ENCODE results near the gene GHR.

DNA sequence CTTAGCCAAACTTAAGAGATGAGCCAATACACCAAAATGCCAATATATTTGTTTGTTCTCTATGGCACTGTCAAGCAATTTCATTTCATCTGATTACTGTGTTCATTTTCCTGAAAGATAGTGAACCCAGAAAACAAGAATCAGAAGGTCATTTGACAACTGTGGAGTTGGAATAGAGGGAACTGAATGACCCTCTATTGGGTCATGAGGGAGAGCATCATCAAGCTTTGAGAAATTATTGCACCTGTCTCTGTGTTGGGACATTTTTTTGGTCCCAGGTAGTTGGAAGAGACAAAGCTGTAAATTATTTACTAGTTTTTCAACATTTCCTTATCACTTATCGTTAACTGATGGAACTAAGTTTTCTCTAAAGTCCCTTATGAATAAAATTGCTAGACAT is 129.4 kb downstream of the GHR start:
- TF ChIP-seq, protein P1, sequence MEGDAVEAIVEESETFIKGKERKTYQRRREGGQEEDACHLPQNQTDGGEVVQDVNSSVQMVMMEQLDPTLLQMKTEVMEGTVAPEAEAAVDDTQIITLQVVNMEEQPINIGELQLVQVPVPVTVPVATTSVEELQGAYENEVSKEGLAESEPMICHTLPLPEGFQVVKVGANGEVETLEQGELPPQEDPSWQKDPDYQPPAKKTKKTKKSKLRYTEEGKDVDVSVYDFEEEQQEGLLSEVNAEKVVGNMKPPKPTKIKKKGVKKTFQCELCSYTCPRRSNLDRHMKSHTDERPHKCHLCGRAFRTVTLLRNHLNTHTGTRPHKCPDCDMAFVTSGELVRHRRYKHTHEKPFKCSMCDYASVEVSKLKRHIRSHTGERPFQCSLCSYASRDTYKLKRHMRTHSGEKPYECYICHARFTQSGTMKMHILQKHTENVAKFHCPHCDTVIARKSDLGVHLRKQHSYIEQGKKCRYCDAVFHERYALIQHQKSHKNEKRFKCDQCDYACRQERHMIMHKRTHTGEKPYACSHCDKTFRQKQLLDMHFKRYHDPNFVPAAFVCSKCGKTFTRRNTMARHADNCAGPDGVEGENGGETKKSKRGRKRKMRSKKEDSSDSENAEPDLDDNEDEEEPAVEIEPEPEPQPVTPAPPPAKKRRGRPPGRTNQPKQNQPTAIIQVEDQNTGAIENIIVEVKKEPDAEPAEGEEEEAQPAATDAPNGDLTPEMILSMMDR (IDR thresholded peaks at IDR 0.05; ENCODE audit: extremely low read depth in 1 of 2, insufficient read depth in 1 of 2, low read depth in 1 of 2, low read length in 2 of 2): no peak
- TF ChIP-seq, protein P2, sequence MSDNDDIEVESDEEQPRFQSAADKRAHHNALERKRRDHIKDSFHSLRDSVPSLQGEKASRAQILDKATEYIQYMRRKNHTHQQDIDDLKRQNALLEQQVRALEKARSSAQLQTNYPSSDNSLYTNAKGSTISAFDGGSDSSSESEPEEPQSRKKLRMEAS (IDR thresholded peaks at IDR 0.05; ENCODE audit: insufficient read depth, insufficient read length): no peak
- TF ChIP-seq POLR2A (IDR thresholded peaks at IDR 0.05; ENCODE audit: low read depth, low read length) (no peak), EZH2 (IDR thresholded peaks at IDR 0.05; ENCODE audit: borderline replicate concordance, low read depth, low read length, severe bottlenecking) (no peak), JUN (IDR thresholded peaks at IDR 0.05; ENCODE audit: borderline replicate concordance, insufficient read depth, insufficient read length, low read depth) (no peak), GATA2 (IDR thresholded peaks at IDR 0.05; ENCODE audit: insufficient read depth, insufficient read length, low read depth, low read length) (no peak), MYC (IDR thresholded peaks at IDR 0.05; ENCODE audit: low read depth, low read length) (no peak), FOS (IDR thresholded peaks at IDR 0.05; ENCODE audit: borderline replicate concordance, insufficient read depth, low read length) (no peak)
